GM19240 (cell line): ENCODE results near the gene NMT1.

Source experiments
- DNase-seq: peaks from one replicate; pipeline ENCODE4 v3.0.0; 2011; ENCODE audit warnings: low spot score; ENCODE audit not compliant: insufficient read length

The NMT1 gene

GRCh38 chr17:45077643-45078042 lies 16.5 kb downstream of the NMT1 start:
- no peak for DNase-seq

GRCh38 chr17:45081047-45081703 lies 20.1 kb downstream of the NMT1 start:
- DNase-seq, result no peak

DNA sequence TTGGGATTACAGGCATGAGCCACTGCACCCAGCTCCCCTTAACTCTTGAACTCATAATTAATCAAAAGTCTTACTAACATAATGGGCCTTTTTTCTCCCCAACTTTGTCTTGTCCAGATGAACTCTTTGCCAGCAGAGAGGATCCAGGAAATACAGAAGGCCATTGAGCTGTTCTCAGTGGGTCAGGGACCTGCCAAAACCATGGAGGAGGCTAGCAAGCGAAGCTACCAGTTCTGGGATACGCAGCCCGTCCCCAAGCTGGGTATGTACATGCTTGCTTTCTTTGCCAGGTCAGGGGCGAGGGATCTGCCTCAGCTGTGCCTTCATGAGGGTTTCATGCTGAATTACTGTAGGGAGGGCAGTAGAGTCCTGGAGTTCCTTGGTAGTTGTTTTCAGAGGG lies 25.3 kb downstream of the NMT1 start:
- no peak for DNase-seq

DNA sequence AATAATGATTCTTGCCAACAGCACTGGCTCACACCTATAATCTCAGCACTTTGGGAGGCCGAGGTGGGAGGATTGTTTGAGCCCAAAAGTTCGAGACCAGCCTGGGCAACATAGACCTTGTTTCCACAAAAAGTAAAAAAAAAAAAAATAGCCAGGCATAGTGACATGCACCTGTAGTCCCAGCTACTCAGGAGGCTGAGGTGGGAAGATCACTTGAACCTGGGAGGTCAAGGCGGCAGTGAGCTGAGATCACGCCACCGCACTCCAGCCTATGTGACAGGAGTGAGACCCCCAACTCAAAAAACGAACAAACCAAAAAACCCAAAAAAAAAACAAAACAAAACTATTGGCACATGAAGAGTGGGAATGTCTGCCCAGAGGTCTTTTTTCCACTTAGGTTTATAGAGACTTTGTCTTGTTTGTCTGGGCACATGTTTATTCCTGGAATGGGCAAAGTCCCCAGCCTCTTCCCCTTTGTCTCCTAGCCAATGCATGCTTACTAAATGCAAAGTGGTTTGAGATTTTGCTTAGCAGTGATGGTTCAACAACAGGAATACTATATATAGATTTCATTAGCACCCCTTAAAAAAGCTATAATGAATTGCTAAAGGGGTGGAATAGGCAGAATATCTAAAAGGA lies 25.9 kb downstream of the NMT1 start:
- DNase-seq, result no peak

DNA sequence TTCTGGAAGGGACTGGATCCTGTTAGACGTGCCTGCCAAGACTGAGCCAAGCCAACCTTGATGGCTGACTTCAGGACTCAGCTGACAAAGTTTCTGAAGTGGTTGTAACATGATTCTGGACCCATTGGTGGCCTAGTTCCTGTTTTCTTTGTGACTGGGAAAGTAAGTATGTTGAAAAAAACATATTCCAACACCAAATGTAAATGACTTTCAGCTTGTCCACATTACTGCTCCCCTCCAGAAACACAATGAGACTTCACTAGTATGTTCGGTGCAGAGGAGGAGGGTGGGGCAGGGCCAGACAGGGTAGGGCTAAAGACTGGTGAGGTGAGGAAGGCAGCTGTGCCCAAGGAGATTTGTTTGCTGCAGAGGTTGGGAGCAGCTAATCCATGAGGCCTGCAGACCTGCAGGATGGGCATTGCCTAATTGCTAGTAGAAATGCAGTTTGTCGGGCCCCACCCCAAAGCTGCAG lies 26.4 kb downstream of the NMT1 start:
- no peak for DNase-seq

GRCh38 chr17:45087978-45088377 lies 26.9 kb downstream of the NMT1 start:
- no peak for DNase-seq

DNA sequence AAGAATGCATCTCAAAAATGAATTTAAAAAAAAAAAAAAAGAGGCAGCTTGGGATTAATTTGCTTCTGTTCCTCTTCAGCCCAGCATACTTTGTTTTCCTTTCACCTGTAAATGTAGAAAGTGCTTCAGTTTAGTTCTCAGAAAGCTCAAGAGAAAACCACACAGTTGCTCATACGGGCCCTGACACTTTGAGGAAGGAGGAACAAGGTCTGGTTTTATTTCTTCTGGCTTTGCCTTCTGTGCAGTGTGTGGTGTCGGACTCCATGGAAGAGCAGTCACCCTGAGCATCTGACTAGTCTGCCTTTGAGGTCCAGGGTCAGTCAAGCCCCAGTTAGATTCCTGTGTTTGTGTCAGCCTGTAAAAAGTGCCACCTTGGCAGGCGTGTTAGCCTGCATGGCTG lies 27.6 kb downstream of the NMT1 start:
- no peak for DNase-seq

GRCh38 chr17:45090711-45091110 lies 29.6 kb downstream of the NMT1 start:
- DNase-seq, result no peak

DNA sequence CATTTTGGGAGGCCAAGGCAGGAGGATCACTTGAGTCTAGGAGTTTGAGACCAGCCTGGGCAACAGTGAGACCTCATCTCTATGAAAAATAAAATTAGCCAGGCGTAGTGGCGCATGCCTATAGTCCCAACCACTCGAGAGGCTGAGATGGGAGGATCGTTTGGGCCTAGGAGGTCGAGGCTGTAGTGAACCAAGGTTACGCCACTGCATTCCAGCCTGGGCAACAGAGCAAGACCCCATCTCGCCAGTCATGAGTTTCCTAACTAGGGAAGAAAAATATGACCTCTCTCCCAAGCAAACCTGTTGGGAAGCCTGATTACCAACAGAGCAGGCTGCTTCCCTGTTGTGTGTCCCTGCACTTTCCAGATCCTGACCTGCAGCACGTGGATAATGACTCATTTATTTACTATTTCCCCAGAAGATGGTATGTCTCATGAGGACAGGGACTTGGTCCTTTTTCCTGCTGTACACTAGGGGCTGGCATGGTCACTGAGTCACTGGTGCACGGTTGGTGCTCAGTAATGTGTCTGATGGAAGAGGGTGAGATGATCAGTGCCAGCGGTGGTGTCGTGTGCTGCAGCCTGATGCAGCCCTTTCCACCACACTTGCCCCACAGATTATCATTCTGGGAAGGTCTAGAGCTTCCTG lies 30.8 kb downstream of the NMT1 start:
- no peak for DNase-seq

DNA sequence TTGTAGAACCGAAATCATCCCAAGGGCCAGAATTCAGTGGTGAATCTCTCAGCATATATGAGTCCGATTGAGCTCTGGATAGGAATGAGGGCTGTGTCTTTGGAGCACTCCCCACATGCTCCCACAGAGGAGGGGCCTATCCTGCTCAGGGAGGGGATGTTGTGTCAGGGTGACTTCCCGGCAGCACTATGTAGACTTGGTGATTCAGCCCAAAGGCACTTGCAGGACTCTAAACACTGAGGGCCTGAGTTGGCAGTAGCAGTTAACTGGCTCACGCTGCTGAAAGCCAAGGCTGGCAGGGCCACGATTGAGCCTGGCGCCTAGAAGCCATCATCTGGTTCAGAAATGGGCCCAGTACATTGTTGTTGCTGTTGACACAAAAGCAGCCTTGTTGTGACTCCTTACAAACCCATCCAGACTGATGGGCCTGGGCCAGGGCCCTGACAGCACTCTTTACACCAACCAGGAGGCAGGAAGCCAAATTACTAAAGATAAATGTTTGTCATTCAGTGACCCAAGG lies 31.9 kb downstream of the NMT1 start:
- DNase-seq, result no peak

GRCh38 chr17:45093444-45094110 lies 32.5 kb downstream of the NMT1 start:
- no peak for DNase-seq

DNA sequence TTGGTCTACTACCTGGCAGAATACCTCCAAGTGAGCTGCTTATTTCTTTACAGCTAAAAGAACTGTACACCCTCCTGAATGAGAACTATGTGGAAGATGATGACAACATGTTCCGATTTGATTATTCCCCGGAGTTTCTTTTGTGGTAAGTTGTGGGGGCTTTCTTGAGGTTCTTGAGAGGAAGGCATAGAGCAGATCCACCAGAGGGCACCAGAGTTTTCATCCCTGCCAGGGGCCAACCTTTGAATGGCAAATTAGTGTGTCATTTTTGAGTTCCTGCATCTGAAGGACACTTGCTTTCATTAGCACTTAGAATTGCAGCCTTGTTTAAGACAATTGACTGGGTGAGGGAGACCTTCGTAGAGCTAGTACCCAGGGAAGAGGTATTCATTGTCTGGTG lies 35.0 kb downstream of the NMT1 start:
- DNase-seq, result no peak

DNA sequence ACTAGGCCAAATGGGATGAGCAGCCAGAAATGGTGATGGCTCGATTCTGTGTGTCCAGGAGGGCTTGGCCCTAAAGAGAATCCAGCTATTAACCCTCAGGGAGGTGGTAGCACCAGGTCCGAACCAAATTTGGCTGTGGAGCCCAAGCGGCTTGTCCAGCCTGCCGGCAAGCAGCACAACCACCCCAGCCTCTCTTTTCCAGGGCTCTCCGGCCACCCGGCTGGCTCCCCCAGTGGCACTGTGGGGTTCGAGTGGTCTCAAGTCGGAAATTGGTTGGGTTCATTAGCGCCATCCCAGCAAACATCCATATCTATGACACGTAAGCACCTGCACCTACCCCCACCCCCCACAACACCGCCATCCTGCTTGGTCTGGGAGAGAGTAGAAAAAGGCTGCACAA lies 35.8 kb downstream of the NMT1 start:
- DNase-seq, result no peak

DNA sequence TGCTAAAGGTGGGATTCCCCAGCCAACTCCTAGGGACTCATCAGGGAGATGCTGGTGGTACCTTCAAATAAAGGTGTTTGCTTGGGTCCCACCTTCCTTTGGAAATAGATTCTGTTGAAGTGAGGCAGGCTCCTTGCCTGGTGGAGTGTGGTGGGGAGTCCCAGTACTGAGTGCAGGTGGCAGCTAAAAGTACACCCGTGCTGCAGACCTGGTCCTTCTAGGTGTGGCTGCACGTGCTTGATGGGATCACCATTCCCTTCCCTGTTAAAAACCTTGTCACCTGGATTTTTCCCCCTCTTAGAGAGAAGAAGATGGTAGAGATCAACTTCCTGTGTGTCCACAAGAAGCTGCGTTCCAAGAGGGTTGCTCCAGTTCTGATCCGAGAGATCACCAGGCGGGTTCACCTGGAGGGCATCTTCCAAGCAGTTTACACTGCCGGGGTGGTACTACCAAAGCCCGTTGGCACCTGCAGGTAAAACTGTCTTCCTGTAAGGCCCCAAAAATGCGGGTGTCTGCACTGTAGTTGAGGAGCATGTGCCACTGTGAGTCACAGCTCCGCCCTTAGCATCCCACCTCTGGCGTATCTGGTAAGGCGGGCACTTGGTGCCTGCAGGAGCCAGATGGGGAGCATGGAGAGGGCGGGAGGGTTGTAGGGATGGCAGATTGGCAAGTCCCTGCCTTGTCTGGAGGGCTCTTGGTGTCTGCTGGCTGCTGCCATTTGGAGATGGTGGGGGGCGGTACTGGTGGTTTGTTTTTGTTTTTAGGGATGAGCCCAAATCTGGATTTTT lies 37.2 kb downstream of the NMT1 start:
- no peak for DNase-seq

DNA sequence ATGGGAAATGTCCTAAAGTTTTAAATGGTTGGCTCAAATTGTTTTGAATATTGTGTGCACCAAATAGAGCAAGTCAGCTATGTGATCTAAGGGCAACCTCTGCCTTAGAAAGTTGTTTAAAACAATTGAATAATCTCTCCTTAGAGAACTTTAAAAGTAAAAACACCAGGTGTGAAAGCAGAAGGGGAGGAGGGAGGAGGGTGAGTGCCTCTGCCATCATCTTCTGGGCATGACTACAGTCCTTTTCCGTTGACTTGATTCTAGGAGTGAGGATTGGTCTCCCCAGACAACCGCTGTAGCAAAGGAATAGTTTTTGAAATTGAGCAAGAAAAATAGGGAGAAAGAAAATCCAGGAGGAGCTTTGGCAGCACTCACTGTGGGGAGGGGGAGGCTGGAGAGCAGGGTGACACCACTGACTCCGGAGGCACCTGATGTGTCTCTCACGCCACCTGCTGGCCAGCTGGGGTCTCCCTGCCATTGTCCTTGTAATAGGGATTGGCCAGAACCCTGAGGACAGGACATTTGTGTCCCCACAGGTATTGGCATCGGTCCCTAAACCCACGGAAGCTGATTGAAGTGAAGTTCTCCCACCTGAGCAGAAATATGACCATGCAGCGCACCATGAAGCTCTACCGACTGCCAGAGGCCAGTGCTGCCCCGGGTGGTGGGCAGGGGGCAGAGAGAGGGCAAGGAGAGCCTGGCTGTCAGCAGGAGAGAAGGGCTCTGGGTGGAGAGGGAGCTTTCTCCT lies 37.9 kb downstream of the NMT1 start:
- DNase-seq, result peak; percentile 92

DNA sequence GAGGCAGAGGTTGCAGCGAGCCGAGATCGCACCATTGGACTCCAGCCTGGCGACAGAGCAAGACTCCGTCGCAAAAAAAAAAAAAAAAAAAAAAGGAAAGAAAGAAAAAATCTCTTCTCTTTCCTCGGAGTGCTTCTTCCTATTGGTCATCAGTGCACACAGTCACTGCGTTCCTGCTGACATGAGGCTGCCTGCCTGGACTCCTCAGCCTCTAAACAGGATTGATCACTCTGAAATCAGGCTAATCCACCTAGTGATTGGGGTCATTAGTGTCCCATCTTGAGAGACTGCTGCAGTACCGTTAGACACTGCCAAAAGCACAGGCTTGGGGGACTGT lies 40.4 kb downstream of the NMT1 start:
- DNase-seq, result no peak

DNA sequence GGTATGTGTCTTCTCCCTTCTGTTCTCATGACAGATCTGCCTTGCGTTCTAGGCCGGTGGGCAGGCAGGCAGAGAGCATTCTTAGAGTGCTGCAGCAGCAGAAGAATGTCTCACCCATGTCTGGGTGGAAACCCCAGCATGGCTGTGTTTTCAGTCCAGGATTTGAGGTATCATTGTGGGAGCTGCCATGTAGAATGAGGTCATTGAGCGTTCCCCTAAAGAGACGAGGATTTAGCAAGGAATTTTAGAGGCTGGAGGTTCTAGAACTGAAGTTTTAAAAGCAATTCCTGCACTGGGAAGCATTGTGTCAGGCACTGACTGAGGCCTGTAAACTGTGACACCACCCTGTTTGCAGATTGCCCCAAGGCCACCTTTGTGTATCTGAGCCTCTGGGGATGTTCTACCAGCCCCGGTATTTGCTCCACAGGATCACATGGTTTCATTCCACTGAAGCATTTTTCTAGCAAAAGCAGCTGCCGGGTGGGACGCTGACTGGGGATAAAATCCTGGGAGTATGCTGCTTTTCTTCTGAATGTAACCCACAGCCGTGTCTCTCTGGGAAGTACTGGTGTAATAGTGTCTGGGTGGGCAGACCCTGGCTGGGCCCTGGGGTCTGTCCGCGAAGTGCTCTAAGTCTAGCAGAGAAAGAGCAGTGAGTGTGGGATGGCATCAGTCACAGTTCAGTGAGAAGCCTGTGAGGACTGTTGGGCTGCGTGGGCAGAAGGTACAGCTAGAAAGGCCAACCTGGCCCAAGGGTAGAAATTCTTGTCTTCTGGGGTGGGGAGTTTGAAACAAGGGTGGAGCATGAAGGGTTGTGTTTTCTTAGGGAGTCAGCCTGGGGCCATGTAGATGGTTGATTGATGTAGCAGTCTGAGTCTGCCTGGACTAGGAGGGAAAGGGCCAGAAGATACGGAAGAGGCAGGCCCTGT lies 41.0 kb downstream of the NMT1 start:
- no peak for DNase-seq

- no peak for DNase-seq
Measured at GRCh38 chr17:45102856-45103255, 41.7 kb downstream of the NMT1 start.

DNA sequence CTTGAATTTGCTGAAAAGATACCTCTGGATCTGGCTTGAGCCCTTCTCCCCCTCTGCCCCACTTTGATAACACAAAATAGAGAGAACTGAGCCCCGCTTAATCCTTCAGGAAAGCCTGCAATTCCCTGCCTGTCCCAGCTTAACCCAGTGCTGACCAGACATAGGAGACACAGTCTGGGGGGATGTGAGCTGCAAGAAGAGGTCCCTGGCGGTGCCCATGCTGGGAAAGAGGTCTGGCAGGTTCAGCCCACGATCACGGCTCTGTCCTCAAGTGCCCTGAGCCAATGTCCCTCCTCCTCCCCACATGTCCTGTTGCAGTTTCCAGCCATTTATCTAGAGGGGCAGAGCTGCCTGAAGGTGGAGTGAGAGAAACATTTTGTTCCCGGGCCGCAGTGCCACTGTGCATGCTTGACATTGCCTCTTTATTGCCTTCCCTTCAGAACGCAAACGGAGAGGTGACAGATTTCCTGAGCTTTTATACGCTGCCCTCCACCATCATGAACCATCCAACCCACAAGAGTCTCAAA lies 42.2 kb downstream of the NMT1 start:
- DNase-seq, result no peak
